Midbrain (tissue), 1 donor: ENCODE results near the gene ZNF587.
"Not testable (repeated sequence)": the region's sequence is repeated elsewhere in the genome, so short reads cannot be mapped to it uniquely, and the experiment has no call there.

Source experiments
- DNase-seq: peaks from one replicate; lab custom pipeline; 2025; lab: John Stamatoyannopoulos, UW

The ZNF587 gene

GRCh38 chr19:57887195-57887941, 37.7 kb downstream of the ZNF587 start:
- DNase-seq: no peak

GRCh38 chr19:57888107-57888559, 38.5 kb downstream of the ZNF587 start:
- no peak for DNase-seq

- DNase-seq: peak; percentile 89
Observed at GRCh38 chr19:57888560-57889231, 39.0 kb downstream of the ZNF587 start, which contains the start of gene ZNF814. TSS of gene ZNF814 (minus strand) at chr19:57889037. CDS start at chr19:57888802, 235 bp downstream.

GRCh38 chr19:57890706-57891105, 41.0 kb downstream of the ZNF587 start:
- DNase-seq: not testable (repeated sequence)

- DNase-seq: no peak
Observed at GRCh38 chr19:57900311-57900710, 50.7 kb downstream of the ZNF587 start.

GRCh38 chr19:57903618-57904184, 54.0 kb downstream of the ZNF587 start:
- DNase-seq: no peak

- no peak for DNase-seq
Observed at GRCh38 chr19:57905258-57905657, 55.6 kb downstream of the ZNF587 start.

GRCh38 chr19:57907394-57907793, 57.7 kb downstream of the ZNF587 start:
- DNase-seq: no peak

- no peak for DNase-seq
Observed at GRCh38 chr19:57914531-57914930, 64.9 kb downstream of the ZNF587 start.
